GM10266 (cell line): ENCODE measurements around the gene DPP10.

Experiments
- DNase-seq: peaks from one replicate; pipeline ENCODE4 v3.0.0; 2012; ENCODE audit errors: extremely low spot score
- TF ChIP-seq, protein P1 (sequence below): IDR thresholded peaks from 2 replicates; pipeline ENCODE4 v1.5.1; 2012; ENCODE audit warnings: mild to moderate bottlenecking, low read depth; ENCODE audit not compliant: control insufficient read depth, insufficient read depth; ENCODE audit errors: missing control alignments

DPP10 gene

DNA sequence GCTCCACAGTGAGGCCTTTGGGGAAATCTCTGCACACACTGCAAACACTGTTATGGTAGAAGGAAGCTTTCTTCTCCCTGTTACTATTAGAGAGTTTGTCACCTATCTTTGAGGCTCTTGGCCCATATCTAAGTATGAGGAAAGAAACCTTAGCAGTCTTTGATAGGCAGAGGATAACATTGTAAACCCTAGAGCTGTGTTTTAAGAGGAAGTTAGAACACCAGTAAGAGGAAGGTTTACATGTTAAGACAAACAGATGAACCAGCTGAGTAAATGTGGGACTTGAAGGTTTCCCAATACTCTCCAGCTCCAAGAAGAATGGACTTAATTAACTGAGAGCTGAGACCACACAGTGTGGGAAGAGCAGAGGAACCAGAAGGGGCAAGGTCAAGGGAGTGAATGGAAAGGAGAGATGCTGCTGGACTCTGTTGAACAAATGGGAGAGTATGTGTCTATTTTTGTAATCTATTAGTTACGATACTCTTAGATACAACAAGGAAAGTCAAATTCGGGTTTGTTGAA is 257.0 kb downstream of the DPP10 start:
- TF ChIP-seq, protein P1, sequence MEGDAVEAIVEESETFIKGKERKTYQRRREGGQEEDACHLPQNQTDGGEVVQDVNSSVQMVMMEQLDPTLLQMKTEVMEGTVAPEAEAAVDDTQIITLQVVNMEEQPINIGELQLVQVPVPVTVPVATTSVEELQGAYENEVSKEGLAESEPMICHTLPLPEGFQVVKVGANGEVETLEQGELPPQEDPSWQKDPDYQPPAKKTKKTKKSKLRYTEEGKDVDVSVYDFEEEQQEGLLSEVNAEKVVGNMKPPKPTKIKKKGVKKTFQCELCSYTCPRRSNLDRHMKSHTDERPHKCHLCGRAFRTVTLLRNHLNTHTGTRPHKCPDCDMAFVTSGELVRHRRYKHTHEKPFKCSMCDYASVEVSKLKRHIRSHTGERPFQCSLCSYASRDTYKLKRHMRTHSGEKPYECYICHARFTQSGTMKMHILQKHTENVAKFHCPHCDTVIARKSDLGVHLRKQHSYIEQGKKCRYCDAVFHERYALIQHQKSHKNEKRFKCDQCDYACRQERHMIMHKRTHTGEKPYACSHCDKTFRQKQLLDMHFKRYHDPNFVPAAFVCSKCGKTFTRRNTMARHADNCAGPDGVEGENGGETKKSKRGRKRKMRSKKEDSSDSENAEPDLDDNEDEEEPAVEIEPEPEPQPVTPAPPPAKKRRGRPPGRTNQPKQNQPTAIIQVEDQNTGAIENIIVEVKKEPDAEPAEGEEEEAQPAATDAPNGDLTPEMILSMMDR: no peak
- DNase-seq: no peak

DNA sequence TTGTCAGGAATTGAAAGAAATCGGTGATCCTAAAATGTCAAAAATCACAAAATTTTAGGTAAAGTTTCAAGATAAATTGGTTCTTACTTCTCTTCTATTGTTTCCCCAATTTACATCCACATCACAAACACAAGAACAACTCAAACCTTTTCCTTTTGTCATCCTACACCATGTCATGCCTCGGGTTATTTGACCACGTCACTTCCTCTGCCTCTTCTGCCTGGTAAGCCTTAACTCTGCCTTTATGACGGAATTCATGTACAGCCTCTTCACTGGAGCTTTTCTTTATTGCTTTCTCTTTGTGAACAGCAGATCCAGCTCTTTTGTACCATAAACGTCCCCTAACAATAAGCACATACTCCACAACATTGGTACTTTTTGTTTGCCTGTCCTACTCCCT is 258.0 kb downstream of the DPP10 start:
- no peak for DNase-seq
- TF ChIP-seq, protein P1: no peak

DNA sequence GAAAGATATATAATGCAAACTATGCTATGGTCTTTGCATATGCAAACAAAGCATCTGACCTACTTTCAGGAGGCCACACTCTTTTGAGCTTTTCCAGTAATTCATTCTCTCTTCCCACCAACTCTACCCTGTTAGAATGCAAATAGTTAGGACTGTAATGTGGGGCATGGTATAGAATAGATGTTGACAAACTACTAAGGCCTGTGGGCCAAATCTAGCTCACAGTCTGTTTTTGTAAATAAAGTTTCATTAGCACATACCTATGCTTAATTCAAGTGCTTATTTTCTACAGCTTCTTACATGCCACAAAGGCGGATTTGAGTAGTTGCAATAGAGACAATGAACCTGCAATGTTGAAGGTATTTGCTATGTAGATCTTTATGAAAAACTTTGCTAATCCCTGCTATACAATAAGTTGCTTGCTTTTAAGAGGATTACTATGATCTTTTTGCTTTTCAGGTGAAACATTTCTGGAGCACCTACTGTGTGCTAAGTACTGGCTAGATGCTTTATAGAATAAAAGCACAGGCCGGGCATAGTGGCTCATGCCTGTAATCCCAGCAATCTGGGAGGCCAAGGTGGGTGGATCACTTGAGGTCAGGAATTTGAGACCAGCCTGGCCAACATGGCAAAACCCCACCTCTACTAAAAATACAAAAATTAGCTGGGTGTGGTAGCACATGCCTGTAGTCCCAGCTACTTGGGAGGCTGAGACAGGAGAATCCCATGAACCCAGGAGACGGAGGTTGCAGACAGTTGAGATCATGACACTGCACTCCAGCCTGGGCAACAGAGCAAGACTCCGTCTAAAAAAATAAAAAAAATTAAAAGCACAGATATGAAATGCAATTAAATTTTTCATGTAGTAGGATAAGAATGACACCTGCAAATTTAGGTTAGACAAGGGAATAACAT is 267.8 kb downstream of the DPP10 start:
- TF ChIP-seq, protein P1: no peak
- no peak for DNase-seq

DNA sequence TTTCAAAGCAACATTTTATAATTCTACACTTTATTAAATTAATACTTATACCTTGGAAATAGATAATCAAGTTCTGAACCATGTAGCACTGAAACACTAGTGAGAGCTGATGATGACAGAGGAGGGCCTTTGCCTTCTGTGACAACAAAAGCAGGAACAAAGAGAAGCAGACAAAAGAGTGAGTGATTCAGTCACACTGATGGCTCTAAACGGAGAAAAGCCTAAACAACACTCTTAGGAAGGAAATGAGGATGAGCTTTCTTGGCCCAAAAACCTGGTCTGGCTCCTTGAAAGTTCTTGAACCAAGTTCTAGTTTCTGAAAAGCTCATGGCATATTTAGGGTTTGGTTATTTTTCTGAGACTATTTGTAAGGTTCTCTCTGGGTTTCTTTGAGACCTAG is 271.9 kb downstream of the DPP10 start:
- TF ChIP-seq, protein P1: no peak
- no peak for DNase-seq

DNA sequence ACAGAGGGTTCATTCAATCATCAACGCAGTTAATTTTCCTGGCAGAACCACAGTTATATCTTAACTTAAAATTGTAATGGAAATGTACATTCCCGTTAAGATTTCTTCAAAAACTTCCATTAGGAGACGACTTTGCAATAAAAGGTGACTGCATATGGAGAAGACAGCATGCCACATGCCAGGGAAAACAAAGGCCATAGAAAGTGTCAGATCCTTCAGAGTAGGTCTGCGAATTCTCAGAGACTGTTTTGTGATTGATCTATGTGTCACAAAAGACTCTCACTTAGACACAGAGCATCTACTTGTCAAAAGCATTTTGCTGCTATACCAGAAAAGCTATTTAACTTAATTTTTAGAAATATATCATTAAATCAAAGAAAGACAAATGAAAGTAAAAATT is 274.6 kb downstream of the DPP10 start:
- TF ChIP-seq, protein P1: no peak
- no peak for DNase-seq

DNA sequence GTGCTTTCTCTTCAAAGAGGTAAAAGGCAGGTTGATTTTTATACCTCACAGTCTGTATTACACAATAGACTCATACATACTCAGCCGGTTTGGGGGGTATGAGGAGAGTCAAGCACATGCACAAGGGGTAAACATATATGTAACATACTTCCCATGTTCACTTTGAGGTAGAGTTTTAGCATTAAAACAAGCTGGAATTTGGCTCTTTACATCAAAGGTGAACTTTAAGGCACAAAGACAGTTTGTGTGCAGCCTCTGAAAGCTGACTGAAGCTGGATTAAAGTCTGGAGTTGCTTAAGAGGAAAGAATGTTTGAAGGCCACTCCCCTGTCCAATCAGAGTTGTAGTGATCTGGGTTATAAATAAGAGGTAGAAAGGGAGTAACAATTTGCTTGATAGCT is 282.0 kb downstream of the DPP10 start:
- no peak for DNase-seq
- TF ChIP-seq, protein P1: no peak

DNA sequence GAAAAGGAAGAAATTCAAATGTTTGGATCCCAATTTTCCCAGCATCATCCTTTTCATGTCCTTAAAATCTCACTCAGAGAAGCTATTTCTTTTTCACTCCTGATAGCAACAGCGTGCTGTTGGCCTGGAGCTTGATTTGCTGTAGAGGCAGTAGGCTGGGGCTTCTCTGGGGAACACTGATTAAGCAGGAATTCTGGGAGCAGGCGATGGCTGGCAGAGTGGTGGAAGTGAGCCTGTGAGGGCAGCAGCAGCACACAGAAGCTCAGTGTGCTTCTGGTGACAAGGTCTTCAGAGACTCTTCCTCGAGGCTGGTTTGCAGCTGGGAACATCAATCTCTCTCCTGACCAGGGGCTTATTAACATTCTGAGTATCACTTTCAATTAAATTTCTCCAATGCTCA is 284.6 kb downstream of the DPP10 start:
- no peak for DNase-seq
- TF ChIP-seq, protein P1: no peak
